ENCODE data around the gene NTM. TPM values are rescaled to one million over a fixed set of nuclear protein-coding genes. Genes with fewer than 3 reads are reported as not detected.

NTM gene
- total RNA-seq, 1 experiment from 2014 or later: 9.9 TPM

- Histone ChIP-seq H4K8ac (replicated peaks; ENCODE audit: insufficient read length, low read depth, low read length) (no peak overlapping the region), H2BK15ac (ENCODE audit: low read depth, low read length) (no peak overlapping the region), H3K27ac (ENCODE audit: insufficient read length, low read depth, low read length) (no peak overlapping the region), H2BK120ac (ENCODE audit: low read depth, low read length, poor library complexity, severe bottlenecking) (no peak overlapping the region), H3K56ac (ENCODE audit: insufficient read length, low read depth, low read length) (no peak overlapping the region), H3K4ac (ENCODE audit: low read depth, low read length) (no peak overlapping the region), H4K5ac (ENCODE audit: insufficient read length, low read depth, low read length) (no peak overlapping the region), H3K9me3 (ENCODE audit: control insufficient read depth, low read depth, low read length) (no peaks in the 10 kb centered on the region), H3K79me2 (ENCODE audit: insufficient read depth, low read length) (no peaks in the 10 kb centered on the region), H3K14ac (ENCODE audit: insufficient read depth, low read length) (no peak overlapping the region), H2BK12ac (ENCODE audit: insufficient read length, low read depth, low read length) (no peak overlapping the region), H2AK5ac (ENCODE audit: insufficient read length, low read length) (no peak overlapping the region), H2BK5ac (ENCODE audit: insufficient read length, low read length) (no peak overlapping the region), H3K4me1 (ENCODE audit: insufficient read depth, low read length) (peaks cover 16% of the 10 kb centered on the region), H3T11ph (ENCODE audit: low read length) (no peak overlapping the region), H2BK20ac (ENCODE audit: low read depth, low read length, poor library complexity, severe bottlenecking) (no peak overlapping the region), H4K91ac (ENCODE audit: insufficient read length, low read depth, low read length) (no peak overlapping the region), H3K9ac (ENCODE audit: extremely low read depth, insufficient read length, low read length) (no peak overlapping the region), H3K18ac (ENCODE audit: insufficient read length, low read depth, low read length) (no peak overlapping the region), H3K4me2 (ENCODE audit: insufficient read depth, insufficient read length, low read length) (no peak overlapping the region), H3K79me1 (ENCODE audit: insufficient read depth, low read depth, low read length, poor library complexity, severe bottlenecking) (no peaks in the 10 kb centered on the region), H3K23ac (ENCODE audit: insufficient read length, low read depth, low read length) (no peak overlapping the region), H3K27me3 (ENCODE audit: insufficient read depth, low read length) (no peaks in the 10 kb centered on the region), H2AFZ (ENCODE audit: low read length) (no peak overlapping the region), H4K20me1 (ENCODE audit: control insufficient read depth, insufficient read depth, insufficient read length) (no peaks in the 10 kb centered on the region), H3K23me2 (ENCODE audit: insufficient read length, low read depth, low read length, poor library complexity, severe bottlenecking) (no peaks in the 10 kb centered on the region)
- H3K27ac Mint-ChIP-seq: no peak overlapping the region; a peak in 1 of 7 replicates
- H3K9me3 Mint-ChIP-seq: no peaks in the 10 kb centered on the region; a peak in 1 of 5 replicates
- TF ChIP-seq CTCF (conservative IDR thresholded peaks at IDR 0.05): no peak
- no CpG with 5 or more reads among the region's 3 CpGs for WGBS (ENCODE audit: extremely low coverage, insufficient read length, low lambda C conversion rate)
- peaks cover 0 to 7% (median 2%) of the 10 kb centered on the region in 3 experiments; a peak in 1 of 7 replicates for H3K36me3 Mint-ChIP-seq (ENCODE audit: insufficient read depth in 1 of 3, low read depth in 3 of 3)
- H3K4me3 Mint-ChIP-seq: no peak overlapping the region
- no peaks in the 10 kb centered on the region for H3K27me3 Mint-ChIP-seq (ENCODE audit: low read depth)
- no peak for DNase-seq
- peaks cover 71 to 73% of the 10 kb centered on the region in 2 experiments for H3K4me1 Mint-ChIP-seq
Measured at GRCh38 chr11:131979364-131979763, 608.9 kb downstream of the NTM start.
